Activated CD4-positive, alpha-beta T cell treated with anti-CD3 and anti-CD28 coated beads for 24 hours (primary cell): ENCODE results near the gene PGAP3.

Experiments
- DNase-seq, 2 donors: peaks; one replicate each; pipeline ENCODE4 v3.0.0-alpha.2; 2020; ENCODE audit warnings: low read depth in 2 of 2

The PGAP3 gene

DNA sequence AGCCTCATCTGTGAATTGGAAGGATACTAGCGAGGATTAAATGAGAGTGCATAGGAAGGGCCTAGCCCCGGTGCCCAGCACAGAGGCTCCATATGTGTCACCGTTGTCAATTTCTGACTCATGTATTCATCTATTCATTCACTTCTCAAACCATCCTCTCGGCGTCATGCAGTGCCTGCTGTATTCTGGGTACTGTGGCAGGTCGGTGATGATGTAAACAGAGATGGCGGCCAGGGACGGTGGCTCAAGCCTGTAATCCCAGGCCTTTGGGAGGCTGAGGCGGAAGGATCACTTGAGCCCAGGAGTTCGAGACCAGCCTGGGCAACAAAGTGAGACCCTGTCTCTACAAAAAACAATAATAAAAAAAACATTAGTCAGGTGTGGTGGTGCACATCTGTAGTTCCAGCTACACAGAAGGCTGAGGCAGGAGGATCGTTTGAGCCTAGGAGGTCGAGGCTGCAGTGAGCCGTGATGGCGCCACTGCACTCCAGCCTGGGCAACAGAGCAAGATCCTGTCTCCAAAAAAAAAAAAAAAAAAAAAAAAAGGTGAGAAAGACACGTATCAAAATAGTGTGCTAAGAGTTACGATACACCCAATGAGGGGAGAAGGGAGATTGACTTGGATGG is 65.4 kb downstream of the PGAP3 start:
- no peak for DNase-seq

DNA sequence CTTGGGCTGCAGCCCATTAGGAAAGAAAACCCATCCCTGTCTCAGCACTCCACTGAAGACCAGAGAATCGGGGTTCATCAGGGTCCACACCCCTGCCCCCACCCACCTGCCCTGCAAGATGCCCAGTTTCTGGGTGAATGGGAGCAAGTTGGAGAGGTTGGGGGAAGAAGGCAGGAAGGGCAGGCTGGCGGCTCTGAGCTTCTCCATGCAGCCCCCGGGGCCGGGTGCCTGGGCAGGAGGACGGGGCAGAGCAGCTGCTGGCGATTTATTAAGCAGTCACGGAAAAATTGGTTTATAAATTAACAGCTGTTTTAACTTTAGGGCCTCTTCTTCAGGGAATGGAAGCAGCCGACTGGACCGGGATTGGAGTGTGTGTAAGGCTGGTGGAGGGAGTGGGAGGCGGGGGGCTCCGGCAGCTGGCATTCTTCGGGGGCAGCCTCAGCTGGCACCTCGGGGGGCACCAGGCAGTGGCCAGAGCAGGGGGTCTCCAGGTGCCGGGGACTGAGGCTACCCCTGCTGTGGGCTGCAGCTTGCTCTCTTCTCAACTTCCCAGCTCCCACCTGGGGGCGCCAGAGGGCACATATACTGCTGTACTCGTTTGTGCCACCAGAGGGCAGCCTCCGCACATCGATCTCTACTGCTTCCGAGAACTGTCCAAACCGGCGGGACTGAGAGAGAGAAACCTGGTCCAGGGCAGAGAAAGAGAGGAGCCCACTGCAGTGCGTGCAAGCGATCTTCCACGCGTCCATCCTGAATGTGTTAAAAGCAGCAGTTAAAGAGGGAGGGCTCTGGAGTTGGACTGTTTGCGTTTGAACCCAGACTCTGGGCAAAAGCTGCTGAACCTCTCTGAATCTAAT is 66.1 kb downstream of the PGAP3 start:
- DNase-seq: peak; percentile 83 to 86
